G401.6 (cell line): Measurements from ENCODE around the gene BICRAL.
"Not testable (repeated sequence)": the region's sequence is repeated elsewhere in the genome, so short reads cannot be mapped to it uniquely, and the experiment has no call there.

Source experiments
- FAIRE-seq: peaks from 2 replicates; lab custom pipeline; 2012; peaks lifted over from hg19 to GRCh38; lab: Jason Lieb, UNC

Gene BICRAL, protein sequence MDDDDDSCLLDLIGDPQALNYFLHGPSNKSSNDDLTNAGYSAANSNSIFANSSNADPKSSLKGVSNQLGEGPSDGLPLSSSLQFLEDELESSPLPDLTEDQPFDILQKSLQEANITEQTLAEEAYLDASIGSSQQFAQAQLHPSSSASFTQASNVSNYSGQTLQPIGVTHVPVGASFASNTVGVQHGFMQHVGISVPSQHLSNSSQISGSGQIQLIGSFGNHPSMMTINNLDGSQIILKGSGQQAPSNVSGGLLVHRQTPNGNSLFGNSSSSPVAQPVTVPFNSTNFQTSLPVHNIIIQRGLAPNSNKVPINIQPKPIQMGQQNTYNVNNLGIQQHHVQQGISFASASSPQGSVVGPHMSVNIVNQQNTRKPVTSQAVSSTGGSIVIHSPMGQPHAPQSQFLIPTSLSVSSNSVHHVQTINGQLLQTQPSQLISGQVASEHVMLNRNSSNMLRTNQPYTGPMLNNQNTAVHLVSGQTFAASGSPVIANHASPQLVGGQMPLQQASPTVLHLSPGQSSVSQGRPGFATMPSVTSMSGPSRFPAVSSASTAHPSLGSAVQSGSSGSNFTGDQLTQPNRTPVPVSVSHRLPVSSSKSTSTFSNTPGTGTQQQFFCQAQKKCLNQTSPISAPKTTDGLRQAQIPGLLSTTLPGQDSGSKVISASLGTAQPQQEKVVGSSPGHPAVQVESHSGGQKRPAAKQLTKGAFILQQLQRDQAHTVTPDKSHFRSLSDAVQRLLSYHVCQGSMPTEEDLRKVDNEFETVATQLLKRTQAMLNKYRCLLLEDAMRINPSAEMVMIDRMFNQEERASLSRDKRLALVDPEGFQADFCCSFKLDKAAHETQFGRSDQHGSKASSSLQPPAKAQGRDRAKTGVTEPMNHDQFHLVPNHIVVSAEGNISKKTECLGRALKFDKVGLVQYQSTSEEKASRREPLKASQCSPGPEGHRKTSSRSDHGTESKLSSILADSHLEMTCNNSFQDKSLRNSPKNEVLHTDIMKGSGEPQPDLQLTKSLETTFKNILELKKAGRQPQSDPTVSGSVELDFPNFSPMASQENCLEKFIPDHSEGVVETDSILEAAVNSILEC

DNA sequence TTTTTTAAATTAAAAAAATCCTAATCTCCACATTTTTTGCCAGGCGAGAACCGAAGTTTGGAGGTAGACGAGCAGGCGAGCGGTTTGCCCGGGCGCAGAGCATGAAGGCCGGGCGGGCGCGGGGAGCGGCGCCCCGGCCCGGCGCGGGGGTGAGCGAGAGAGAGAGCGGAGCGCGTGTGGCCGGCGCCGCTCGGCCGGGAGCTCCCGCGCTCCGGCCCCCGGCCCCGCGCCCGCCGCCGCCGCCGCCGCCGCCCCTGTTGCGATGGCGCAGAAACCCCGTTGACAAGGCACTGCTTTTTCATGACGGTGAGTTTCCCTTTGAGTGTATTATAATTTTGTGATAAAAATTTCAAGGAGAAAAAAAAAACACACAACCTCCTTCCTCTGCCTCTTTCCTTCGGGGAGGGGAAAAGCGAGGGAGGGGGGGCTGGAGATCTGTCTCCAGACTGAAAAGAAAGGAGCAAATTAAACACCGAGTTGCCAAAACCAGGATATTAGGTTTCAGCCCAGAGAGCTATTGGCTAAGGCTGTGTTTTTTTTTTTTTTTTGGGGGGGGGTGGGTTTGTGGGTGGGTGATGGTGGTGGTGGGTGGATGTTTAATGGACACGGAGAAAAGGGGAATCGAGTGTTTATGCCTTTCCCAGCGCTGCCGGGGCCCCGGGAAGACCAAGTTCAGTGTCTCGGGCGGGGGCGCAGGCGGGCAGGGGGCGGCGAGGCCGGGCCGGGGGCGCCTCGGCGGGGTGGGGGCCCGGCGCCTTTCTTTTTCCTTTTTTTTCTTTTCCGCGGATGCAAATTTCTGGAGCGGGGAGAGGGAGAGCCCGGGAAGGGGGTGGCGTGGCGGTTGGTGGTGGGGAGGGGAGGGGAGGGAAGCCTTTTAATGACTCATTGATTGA is at the start of gene BICRAL:
BICRAL (plus strand) TSS at position 257 of the 893 bp plus-strand sequence. CDS start 39,971 bp downstream, outside the sequence.
- FAIRE-seq = no peak

DNA sequence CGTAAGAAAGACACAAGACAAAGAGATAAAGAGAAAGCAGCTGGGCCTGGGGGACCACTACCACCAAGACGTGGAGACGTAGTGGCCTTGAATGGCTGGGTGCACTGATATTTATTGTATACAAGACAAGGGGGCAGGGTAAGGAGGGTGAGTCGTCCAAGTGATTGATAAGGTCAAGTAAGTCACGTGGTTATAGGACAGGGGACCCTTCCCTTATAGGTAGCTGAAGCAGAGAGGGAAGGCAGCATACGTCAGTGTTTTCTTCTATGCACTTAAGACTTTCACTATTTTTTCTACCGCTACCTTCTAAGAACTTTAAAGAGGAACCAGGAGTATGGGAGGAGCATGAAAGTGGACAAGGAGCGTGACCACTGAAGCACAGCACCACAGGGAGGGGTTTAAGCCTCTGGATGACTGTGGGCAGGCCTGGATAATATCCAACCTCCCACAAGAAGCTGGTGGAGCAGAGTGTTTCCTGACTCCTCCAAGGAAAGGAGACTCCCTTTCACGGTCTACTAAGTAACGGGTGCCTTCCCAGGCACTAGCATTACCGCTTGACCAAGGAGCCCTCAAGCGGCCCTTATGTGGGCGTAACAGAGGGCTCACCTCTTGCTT is 47.9 kb upstream of the BICRAL start:
- not testable (repeated sequence) for FAIRE-seq

DNA sequence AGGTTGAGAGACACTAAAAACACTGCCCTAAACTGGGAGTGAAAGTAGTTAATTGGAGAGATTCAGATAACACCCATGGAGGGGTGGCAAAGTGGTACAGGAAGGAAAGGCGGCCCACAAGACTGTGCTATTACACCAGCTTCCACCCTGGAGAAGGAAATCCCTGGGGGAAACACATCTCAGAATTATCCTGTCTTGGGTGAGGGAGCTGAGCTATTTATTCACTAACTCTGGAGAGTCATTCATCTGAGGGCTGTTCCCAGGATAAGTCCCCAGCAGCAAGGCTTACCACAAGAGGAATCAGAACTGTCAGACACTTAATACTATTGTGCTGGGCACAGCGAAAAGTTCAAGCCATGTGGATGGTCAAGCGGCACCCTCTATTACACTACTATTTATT is 45.9 kb upstream of the BICRAL start:
- FAIRE-seq = no peak

DNA sequence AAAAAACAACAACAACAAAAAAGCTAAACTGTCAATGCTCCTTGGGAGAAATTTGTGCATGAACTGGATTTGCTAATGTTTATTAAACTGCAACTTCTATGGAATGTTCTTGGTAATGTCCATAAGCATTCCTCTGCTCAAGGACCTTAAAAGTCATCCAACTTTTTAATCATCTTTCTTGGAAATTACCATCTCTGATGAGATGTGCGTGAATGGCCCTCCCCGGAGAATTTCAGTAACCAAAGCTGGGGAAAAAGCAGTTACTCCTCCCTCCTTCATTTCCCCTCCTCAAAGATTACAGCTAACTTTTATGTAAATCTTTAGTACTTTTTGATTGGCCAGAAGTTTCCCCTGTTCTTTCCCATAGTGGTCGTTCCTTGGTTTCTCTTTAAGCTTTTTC is 41.1 kb upstream of the BICRAL start:
- FAIRE-seq = no peak

DNA sequence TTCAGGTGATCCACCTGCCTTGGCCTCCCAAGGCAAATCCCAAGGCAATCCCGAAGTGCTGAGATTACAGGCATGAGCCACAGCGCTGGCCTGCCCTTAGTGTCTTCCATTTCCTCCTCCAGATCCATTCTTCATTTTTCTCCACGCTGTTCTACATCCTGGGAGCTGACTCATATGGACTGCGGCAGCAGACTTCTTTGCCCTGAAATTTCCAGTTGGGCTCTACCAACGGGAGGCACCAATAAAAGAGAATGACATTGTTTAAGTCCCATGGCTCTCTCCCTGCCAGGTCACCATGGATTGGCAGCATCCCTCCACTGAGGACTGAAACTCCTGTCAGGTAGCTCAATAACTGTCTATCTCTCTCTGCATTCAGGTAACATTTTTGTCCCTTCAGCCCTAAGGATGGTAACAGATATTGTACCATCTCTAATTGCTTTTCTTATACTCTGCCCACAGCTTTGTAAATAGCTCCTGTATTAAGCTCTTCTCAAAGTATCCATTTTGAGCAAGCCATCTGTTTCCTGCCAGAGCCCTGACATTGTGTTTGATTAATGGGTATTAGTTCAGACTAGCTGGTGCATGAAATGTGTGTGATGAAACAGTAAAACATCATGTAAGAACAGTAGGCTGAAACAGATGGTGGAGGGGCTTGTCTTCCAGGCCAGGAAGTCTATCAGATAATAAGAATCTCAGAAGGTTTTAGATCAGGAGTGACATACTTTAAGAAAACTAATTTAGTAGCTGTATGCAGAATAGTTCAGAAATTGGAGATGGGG is 39.5 kb upstream of the BICRAL start:
- FAIRE-seq = no peak

DNA sequence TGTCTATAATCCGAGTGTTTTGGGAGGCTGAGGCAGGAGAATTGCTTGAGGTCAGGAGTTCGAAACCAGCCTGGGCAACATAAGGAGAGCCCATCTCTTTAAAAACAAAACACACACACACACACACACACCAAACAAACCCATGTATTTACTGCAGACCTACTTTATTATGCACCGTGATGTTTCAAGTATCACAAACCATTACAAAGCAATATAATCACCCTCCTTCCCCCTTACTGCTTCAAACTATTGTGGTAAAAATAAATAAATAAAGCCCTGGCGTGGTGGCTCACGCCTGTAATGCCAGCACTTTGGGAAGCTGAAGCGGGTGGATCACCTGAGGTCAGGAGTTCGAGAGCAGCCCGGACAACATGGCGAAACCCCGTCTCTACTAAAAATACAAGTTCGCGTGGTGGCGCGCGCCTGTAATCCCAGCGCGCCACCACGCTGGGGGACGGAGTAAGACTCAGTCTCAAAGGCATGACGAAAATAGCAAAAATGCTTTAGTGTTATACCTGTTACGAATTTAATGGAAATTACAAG is 37.4 kb upstream of the BICRAL start:
- no peak for FAIRE-seq

DNA sequence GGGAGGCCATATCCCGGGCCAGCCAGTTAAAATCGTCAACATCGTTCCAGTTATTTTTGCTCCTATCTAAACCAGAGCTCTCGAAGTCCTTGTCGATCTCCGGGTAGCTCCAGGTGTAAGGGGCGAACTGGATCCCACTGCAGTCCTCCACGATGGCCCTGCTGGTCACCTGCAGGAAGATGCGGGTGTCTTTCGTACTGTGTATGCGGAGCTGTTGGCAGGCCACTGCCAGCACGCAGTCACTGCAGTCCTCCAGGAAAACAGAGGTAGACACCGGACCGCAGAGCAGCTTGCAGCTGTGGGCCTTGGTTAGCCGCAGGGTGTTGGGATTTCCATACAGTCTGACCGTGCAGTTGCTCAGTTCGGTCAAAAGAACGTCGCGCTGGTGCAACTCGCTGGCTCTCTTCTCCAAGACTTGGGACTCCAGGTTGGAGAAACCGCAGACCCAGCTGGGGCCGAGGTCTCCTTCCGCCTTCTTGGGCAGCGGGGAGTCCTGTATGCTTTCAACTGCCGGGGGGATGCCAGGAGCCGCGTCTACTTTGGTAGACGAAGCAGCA is 36.7 kb upstream of the BICRAL start:
- FAIRE-seq = no peak

DNA sequence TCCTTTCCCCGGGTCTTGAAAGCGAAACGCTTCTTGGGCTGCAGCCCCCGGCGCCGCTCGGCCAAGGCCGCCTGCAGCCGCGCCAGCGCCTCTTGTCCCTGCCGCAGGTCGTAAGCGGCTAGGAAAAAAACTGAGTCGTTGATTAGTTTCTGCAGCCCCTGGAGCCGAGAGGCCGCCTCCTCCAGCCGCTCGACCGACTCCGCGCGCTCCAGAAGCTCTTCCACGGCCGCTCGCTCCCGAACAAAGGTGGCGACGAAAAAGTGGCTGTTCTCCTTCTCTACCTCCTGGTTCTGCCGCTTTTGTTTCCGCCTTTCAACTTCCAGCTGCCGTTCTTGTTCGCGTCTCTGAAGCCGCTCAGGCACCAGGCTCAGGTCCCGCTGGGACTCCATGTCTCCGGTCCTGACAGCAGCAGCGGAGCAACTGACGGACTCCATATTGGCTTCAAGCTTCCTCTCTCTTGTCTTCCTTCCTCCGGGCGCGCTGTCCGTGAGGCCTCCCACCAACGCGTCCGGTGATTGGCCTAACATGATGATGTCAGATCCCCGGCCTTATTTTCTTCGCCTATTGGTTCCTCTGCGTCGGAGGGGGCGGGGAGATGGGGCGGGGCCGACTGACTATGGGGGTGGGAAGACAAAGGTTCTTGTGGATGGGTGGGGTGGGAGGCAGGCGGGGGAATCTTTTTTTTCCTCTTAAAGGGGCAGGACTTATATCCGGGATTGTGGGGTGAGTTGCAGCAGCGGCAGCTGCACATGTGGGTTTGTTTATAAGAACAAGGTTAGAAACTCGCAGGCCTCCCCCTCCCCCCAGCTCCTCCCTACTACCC is 36.0 kb upstream of the BICRAL start, which contains the start of gene TBCC:
TBCC (minus strand) TSS at position 464 of the 823 bp plus-strand sequence; CDS start at position 434, 30 bp downstream.
- FAIRE-seq = peak; percentile 65

DNA sequence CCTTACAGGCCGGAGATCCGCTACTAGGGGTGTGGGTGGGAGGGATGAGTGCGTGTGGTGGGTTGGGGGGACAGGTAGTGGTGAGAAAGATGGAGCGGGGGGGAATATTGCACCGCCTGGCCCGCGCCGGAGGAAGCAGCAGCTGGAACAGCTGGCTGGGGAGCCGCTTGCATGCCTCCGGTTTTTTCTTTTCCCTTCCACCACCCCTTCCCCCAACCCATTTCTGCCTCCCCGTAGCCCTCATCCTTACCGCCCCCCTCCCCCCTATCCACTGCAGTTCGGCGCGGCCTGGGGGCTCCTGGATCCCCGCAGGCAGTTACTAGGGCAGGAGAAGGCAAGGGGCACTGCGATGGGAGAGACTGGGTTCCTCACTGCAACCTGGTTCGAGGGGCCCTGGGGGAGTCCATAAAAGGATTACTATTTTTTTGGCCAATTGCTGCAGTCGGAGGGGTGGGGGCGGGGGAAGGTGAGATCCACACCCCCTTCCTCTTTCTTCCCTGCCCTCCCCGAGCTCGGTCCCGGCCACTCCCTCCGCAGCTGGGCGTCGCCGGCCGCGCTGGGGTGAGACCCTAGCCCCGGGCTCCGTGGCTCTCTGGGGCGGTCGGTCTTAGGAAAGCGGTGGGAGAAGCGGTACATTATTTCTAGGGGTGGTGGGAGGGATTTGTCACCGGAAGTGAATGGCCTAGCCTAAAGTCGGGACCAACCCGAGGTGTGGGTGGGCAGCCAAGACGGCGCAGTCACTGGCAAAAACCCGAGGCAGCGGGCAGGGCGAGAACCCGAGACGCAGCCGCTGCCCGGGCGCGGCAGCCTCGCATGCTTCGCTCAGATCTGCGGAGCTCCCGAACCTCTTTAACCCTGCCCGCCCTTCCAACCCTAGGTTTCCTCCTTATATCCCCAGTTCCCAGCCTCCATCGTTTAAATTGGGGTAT is 35.1 kb upstream of the BICRAL start:
- FAIRE-seq = peak; percentile 95

DNA sequence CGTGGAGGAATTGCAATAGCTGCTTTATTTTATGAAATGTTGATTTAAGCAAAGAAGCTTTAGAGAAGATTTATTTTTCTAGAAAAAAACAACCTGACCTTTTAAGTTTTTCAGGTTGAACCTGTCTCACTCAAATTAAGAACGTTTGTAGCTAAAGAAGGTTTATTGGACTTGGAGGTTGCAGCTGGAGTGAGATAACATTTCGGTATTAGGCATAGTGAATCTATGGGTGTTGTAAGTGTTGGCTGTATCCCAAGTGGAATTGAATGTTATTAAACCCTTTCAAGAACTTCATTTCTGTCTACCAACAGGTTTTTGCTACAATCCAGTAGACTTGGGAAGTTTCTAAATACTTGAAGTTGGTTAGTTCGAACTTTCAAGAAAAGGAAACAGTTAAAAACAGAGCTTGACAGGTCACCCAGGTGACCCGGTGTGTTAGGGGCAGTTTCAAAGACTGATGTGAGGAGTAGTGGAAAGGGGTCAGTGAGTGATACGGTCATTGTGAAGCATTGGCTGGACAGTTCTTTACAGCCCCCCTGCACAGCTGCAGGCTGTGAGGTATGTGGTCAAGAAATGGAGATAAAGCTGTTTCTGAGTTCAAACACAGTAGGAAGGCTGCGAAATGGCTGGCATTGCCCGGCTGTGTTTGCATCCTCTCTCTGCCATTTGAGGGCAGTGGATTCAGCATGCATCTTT is 33.5 kb upstream of the BICRAL start:
- no peak for FAIRE-seq

DNA sequence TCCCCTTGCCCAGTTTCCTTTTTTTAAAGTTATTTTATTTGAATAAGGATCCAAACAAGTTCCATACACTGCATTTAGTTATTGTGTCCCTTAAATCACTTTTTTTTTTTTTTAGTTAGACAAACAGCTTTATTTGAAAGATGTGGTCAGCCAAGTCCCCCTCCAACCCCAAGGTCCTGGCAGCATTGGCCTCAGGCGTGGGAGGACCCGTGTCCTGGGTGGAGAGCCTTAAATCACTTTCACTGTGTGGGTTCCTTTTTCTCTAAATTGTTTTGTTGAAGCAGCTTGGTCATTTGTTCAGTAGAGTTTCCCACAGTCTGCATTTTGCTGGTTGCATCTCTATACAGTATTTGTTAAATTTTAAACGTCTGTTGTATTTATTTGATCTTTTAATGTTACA is 30.8 kb upstream of the BICRAL start:
- FAIRE-seq = no peak

DNA sequence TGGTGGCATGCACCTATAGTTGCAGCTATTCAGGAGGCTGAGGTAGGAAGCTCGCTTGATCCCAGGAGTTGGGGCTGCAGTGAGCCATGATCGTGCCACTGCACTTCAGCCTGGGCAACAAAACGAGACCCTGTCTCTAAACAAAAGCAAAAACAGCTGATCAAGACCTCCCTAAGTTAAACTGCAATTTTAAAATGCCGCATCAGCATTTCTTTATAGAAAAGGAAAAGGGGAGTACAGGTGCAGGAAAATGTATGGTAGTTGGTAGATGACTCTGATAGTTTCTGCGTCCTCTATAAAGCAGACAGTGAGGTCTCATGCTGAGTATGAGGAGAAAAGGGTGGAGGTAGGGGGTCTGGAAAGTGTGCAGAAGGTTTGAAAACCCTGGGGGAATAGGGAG is 27.1 kb upstream of the BICRAL start:
- FAIRE-seq = no peak

DNA sequence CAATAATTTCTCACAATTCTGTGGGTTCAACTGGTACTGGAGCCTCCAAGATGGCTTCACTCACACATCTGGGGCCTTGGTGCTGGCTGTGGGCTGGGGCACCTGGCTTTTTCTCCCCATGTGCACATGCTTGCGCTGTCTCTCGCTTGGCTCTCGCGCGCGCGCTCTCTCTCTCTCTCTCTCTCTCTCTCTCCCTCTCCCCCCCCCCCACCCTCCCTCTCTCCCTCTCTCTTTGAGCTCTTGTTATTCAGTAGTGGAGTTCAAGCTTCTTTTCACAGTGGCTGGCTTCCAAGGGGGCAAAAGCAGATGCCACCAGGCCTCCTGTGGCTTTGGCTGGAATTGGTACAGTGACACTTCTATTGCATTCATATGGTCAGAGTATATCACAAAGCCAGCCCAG is 25.1 kb upstream of the BICRAL start:
- FAIRE-seq = no peak

DNA sequence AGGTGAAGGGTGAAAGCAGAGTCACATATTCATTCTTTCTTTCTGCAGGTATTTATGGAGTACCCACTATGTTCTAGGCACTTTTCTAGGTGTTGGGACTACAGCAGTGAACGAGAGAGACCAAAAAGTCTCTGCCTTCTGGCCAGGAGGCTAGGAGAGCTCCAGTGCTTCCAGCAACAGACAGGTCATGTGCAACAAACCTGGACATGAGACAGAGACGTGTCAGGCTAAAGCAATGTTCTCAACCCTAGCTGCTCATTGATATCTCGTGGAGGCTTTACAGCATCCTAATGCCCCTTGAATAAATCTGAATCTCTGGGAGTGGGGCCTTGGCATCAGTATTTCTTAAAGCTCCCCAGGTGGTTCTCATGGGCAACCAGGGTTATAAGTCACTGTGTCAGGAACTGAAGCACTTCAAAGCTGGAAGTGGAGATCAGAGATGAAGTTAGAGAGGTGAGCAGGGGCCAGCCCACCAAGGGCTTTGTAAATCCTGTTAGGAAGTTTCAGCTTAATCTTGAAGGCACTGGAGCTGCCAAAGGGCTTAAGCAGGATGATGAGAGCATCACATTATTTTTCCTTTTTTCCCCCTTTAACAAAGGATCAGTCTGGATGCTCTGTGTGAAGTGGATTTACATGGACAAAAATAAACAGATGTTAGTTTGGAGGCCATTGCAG is 23.0 kb upstream of the BICRAL start:
- FAIRE-seq = no peak

DNA sequence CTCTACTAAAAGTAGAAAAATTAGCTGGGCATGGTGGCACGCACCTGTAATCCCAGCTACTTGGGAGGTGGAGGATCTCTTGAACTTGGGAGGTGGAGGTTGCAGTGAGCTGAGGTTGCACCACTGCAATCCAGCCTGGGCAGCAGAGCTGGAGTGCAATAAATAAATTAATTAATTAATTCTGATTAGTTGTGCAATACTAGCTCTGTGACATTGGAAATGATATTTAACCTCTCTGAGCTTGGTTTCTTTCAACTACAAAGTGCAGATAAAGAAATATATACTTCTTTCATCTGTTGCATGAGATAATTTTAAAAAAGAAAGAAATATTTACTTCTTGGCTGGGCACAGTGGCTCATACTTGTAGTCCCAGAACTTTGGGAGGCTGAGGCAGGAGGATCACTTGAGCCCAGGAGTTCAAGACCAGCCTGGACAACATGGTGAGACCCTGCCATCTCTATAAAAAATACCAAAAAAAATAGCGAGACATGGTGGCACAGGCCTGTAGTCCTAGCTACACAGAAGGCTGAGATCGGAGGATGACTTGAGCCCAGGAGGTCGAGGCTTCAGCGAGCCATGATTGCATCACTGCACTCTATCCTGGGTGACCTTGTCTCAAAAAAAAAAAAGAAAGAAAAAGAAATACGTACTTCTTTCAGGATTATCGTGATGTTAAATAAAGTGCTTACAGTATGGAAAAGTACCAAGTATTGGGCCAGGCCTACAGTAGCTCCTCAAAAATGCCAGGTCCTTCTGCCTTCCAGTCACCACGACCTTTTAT is 20.4 kb upstream of the BICRAL start:
- FAIRE-seq = no peak

DNA sequence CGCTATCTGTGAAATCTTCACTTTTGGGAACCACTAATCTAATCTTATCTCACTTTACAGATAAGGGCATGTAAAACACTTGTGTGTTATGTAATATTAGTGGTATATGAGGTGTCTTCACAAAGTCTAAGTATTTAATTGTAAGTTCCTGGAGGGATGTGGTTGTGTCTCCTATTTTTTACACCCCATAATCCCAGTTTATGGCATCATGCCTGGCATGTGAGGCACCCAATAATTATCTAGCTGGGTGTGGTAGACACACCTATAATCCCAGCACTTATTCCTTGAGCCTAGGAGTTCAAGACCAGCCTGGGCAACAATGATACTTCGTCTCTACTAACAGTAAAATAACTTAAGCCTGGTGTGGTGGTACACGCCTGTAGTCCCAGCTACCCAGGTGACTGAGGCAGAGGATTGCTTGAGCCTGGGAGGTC is 19.4 kb upstream of the BICRAL start:
- FAIRE-seq = no peak
